NCI-H748 treated with DMSO at 0.1 percent for 48 hours (cell line): ENCODE results near the gene ANK3.
A peak's percentile ranks its signal among the peaks of the same experiment; 100 is the strongest.

Experiments used
- DNase-seq: peaks from one replicate; lab custom pipeline; 2025; lab: John Stamatoyannopoulos, UW

The ANK3 gene

DNA sequence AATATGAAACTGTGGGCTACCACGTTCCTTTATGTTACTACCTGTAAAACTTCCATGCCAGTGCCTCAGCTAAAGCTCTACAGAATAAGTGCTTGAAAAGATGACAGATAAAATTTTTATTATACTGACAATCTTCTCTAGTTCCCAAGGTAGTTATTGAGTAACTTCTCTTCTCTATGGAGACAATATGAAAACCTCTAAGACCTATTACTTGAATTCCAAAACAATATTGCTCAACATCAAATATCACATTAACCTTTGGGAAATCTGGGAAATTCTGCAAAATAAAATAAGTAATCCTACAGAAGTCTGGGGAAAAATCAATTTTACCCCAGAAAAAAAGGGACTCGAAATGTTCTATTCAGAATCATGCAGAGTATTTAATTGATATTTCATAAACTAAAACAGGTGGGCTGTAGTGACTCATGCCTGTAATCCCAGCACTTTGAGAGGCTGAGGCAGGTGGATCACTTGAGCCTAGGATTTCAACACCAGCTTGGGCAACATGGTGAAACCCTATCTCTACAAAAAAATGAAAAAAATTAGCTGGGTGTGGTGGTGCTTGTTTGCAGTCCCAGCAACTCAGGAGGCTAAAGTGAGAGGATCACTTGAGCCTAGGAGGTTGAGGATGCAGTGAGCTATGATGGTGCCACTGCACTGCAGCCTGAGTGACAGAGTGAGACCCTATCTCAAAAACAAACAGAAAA, 23.8 kb upstream of the ANK3 start:
- DNase-seq: no peak

DNA sequence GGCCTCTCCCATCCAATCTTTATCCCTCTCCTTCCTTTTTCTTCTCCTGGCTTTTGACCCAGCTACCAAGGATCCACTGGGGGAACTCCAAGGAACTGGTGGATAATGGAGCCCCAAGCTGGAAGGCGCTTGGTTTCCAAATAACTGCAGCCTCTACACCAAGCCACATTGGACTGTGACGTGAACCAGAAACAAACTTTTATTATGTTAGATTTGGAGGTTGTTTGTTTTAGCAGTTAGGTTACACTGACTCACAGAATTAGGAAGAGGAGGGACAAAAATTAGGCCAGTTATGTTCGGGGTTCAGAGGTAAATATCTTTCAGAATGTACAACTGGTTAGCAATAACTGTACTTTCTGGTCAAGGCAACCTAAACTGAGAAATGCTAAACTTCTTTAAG, 21.3 kb upstream of the ANK3 start:
- no peak for DNase-seq

DNA sequence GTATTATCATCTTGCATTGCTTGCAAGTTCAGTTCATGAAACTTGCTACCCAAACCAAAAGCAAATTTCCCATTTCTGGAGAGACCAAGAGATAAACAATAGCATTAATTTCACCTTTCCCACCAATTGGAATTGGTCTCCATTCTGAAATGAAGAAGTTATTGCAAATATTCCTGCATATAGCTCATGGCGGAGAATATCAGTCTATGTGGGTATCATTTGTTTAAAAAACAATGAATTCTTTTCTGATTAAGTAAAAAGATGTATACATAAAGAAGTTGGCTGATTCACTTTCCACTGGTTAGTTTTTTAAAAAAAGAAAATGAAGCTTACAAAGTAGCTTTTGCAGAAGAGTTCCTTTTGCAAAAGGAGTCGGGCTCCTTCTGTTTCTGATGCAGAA, 19.5 kb upstream of the ANK3 start:
- no peak for DNase-seq

DNA sequence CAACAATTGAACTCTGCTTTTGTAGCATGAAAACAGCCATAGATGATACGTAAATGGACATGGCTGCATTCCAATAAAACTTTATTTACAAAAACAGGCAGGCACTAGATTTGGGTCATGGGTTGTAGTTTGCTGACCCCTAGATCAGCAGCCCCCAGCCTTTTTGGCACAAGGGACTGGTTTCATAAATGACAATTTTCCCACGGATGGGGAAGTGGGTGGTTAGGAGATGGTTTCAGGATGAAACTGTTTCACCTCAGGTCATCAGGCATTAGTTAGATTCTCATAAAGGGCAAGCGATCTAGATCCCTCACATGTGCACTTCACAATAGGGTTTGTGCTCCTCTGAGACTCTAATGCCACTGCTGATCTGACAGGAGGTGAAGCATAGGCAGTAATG, 16.5 kb upstream of the ANK3 start:
- no peak for DNase-seq

DNA sequence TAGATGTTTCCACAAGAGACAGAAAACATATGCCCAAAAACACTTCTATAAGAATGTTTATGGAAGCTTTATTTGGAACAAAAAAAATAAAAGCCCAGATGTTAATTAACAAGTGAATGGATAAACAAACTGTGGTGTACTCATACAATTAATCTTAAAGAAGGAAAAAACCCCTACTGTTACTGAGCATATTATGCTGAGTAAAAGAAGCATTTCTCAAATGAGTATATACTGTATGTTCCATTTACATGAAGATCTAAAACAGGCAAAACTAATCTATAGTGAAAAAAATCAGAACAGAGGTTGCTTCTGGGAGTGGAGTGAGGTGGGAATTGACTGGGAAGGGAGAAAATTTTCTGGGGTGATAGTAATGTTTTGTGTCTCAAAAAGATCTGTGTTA, 15.5 kb upstream of the ANK3 start:
- no peak for DNase-seq

DNA sequence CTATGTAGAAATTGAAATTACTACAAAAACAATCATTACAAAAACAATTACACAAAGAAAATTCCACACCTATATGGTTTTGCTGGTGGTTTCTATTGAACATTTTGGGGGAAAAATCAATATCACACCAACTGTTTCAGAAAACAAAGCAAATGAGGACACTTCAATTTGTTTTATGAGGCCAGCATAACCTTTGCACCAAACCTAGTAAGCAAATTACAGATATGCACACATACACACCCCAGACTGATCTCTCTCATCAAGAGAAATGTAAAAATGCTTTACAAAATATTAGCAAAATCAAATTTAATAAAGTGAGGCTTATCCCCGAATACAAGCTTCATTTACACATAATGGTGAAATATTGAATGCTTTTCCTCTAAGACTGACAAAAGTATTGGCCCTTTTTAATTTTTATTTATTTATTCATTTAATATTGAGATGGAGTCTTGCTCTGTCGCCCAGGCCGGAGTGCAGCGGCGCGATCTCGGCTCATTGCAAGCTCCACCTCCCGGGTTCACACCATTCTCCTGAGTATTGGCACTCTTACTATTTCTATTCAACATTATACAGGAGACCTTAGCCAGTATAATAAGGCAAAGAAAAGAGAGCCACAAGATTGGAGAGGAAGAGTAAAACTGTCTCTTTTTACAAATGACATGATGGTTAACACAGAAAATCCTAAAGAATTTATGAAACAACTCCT, 13.6 kb upstream of the ANK3 start:
- DNase-seq: no peak

DNA sequence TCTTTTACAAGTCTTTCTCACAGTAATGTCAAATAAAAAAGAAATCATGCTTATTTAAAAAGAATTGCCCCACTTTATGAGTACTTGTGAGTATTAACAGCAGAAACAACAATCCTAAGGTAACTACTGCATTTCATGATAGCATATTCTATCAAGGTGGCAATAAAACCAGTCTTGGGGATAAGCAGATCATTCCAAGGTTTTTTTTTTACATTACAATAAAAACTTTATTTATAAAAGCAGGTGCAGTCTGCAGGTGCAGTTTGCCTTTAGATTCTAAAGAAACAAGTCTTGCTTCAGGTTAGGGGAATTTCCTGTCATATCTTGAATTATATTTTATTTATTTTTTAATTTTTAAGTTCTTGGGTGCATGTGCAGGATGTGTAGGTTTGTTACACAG, 10.7 kb upstream of the ANK3 start:
- no peak for DNase-seq

DNA sequence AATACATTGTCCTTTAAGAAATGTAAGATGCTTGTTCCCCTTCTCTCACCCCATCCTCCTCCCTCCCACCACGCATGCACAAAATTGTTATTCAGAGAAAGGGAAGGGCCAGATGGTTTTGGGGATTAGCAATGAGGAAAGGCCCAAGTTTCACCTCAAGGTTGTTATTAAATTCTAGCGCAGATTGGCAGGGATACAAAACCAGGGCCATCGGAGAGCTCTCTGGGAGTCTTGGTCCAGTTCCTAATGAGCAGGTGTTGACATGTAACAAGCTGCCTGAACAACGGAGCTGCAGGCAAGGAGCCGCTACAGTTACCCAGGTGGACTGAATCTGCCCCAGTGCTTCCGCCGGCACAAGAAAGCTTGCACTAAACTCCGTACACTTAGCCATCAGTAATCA, 9.7 kb upstream of the ANK3 start:
- DNase-seq: no peak

DNA sequence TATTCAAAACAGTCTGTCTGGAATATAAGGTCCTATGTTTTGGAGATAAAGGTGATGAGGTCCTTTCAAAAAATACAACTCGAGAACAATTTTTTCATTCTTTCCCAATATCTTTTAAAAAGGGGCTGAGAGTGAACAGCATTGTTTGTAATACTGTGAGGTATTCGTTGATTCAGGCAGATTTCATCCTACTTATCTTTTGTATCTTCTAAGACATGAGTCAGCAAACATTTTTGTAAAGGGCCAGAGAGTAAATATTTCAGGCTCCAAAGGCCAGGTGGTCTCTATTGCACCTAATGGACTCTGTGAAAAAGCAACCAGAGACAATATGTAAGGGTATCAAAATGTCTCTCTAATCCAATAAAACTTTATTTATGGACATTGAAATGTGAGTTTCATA, 8.1 kb upstream of the ANK3 start:
- DNase-seq: no peak

DNA sequence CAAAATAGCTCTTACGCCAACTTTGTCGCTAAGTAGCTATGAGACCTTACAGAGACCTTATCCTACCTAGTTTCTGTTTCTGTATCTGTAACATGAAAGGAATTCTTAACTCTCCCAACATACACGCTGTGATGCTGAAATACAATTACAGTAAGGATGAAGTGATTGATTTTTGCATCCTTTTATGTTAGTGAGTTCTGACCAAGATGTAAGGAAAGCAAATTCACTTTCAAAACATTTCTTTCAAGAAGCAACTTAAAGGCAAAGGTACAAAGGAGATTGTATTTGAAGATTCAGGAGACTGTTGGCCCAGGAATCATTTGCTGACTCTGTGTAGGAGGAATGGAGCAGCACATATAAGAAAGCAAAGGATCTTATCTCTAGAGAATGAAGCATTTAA, 7.1 kb upstream of the ANK3 start:
- no peak for DNase-seq

DNA sequence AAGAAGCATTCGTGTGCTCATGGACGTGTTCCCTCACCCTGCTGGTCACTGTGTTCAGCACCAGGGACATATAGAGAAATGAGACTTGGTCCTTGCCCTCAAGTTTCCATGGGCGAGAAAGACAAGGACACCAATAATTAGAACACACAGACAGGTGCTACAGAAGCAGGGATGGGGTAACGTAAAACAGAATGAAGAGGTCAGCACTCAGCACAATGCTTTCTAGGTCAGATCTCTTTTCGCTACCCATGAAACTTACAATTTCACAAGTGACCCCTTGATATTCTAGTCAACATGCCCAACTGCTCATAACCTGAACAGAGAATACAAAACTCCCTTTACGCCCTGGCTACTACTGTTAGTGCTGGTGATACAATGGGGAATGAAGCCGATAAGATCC, 6.0 kb upstream of the ANK3 start:
- DNase-seq: no peak

DNA sequence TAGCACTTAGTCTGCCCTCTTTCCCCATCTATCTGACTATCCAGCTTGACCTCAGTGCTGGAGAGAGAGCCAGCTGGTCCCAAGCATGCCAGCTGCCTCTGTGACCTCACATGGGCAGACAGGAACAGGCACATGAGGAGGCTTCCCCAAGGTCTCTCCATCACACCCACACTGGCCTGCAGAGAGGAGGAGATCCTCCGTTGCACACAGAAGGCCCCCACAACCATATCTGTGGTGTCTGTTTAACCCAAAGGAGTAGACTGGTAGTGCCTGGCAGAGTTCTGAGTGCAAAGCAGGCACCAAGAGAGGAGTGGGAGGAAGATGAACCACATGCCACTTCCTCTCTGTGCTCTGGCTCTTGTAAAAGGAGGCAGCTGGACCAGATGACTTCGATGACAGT, 4.8 kb upstream of the ANK3 start:
- no peak for DNase-seq

DNA sequence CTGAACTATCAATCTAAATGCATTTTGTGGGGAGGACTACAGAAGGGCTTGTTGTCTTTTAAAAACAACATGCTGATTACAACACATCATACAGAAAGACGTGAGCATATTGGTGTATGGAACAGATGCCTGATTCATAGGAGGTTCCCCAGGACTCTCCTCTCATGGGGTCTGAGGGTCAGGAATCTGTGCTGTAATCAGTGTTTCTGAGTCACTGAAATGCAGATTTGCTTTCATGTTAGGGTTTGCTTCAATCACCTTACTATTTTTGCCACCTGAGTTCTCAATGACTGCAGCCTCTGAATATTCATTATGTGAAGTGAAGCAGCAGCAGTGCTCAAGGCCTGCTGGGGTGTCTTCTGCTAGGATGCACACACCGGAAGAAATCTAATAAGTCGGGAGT, 550 bp upstream of the ANK3 start:
- DNase-seq: no peak

DNA sequence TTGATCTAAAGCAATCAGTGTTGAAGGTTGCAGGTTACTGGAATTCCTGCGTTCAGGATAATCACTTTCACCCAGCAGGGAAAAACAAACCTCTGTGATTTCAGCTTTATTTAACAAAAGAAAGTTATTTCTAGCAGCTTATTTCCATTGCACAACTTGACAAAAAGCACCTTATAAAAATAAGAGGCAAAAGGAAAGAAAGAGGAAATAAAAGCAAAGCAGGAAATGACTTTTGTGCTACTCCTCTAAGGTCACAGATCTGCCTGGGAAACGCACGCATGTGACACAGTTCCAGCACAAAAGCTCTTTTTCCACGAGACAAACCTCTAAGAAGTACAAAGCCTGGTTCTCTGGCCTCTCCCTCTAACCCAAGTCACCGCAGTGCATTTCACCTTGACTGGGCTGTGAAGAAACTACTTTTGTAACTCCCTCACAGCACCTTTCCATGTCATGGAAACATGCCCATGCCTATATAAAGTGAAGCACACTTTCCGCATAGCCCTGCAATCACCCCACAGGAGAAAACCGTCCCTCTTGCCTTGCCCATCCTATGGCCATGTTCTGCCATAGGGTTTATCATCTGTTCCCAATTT, 870 bp downstream of the ANK3 start:
- no peak for DNase-seq

DNA sequence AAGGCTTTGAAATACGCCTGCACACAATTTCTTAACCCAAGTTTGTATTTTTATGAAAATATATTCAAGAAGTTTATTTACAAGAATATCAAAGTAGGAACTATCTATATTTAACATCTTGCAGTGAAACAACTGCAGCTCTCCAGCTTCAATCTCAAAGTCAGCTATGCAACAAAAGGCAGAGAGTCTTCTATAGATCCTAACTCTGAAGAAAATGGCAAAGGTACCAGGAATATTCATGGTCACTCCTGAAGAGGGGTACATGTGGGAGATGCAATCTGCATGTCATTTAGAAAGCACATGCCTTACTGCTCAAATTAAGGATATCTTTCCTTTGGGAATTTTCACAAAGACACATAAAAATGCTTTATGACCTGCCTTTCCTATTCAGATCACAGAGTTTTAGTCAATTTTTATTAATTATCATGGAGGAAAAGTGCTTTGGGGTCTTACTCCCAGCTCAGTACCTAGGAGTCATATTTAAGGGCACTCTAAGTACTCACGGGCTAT, 1.5 kb downstream of the ANK3 start:
- DNase-seq: no peak

DNA sequence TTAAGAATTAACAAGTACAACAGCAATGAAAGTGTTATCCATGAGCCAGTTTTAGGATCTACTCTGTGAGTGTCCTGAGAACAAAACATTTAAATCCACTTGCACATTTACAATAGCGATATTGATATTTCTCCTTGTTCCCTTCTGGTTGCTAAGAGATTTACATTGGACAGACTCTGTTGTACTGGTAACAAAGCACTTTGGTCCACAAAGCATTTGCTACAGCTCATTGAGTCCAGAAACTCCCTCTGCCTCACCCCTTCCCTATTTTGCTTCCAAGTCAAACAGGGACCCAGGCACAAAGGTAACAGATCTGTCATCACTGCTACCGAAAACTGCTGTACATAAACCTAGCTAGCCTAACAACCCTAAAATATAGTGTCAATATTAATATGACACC, 2.1 kb downstream of the ANK3 start:
- DNase-seq: peak; percentile 42

DNA sequence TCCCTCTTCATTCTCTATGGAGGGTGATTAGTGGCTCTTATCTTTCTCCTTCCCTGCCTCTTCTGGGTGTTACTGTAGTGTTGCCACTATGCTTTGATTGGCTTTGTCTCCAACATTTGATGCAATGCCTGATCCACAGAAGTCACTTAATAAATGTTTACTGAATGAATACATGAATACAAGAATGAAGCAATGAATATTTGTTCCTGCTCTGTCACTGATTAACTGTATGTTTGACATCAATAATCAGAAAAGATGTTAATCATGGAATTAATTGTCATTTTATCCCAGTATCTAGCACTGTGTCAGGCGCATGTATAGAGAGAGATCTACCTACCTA, 4.3 kb downstream of the ANK3 start:
- no peak for DNase-seq

DNA sequence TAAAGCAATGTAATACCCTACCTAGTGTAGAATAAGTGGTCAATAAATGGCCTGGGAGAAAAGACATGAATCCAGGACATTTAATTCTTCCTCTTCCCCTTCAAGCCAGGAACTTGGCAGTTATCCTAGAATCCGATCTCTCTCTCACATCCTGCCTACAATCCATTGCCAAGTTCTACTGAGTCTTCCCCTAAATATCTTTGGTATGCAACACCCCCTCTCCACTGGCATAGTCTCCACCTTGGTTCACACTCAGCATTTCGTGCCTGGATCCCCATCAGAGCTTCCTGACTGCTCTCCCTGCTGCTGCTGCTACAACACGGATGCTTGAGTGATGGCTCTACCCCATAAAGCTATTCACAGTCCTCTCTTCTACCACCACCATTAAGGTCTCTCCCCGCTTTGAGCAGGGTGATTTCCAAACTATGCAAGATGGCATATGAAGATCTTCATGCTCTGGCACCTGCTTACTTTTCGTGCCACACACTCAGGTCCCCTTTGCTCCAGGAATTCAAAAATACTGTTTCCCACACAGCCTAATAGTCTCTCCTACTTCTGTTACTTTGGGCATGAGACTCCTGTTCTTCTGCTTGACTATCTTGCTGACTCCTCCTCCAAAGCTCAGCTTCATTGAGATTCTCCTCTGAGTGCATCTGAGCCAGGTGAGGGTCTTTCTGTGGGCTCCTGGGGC, 4.8 kb downstream of the ANK3 start:
- no peak for DNase-seq

DNA sequence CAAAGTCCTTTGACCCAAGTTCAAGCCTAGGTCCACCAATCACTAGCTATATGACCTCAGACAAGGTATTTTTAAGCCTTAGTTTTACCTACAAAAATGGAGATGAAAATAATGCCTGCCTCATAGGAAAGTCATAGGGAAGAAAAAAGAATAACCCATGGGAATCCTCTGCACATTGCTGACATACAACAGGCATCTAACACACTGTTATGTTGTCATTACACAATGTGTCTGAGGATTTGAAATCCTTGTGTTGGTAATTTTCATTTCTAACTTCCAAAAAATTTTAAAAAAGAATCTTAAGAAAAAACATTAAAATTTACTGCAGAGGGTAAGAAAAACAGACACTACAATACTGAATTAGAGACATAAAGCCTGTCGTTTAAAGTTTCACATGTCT, 5.7 kb downstream of the ANK3 start:
- DNase-seq: no peak

DNA sequence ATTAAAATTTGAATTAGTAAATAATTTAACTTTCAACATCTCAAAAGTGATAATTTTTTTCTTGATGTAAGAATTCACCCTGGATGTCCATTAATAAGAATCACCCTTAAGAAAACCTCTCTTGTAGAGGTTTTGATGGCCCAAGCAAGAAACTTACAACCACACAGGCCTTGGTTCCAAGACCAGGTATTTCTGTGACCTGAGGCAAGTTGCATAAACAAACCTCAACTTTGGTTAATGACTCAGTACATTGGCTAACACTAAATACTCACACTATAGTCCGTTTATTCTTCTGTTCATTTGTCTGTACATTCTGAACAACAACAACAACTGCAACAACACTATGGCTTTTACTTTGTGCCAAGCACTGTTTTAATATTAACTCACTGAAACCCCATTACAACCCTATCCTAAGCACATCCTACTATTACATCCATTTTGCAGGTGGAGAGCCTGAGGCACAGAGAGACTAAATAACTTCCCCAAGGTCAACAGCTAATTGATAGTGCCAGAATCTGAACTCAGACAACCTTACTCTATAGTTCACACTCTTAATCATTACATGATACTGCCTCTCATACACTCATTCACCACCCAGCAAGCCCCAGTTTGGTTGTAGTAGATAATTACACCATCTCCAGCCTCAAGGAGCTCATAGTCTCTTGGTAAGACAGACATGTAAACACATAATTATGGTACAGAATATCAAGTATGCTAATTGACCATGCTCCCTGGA, 6.6 kb downstream of the ANK3 start:
- no peak for DNase-seq

DNA sequence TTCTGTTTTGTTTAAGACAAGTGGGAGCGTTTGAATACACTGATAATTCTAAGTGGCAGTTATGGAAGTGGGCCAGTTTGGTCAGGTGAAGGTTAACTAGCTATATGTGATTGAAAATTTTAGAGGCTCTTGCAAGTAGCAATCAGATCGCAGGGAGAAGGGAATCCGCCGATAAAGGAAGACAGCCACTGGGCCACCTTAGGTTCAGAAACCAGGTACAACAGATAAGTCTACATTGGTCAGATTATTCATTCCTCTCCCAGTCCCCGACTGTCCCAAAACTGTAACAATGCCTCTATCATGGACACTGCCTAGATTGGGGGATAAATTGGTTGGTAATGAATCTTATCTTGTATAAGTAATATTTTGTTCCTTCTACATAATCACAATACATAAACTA, 8.9 kb downstream of the ANK3 start:
- no peak for DNase-seq

DNA sequence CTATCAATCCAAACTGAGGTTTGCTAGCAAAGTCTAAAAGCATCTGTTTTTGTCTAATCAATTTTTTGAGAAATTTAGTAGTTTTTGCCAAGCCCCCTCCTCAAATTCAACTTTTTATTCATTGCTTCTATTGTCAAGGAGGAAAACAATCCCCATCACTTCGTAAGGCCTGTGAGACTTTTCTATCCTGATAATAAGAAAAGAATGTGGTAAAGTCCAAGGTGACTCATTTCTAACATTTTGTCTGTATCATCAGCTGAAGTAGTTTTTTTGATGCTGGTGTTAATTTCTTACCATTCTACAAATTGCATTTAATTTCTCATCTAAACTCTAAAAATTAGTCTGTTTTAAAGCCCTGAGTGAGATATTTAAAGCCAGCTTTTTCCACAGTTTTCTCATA, 11.7 kb downstream of the ANK3 start:
- DNase-seq: no peak

DNA sequence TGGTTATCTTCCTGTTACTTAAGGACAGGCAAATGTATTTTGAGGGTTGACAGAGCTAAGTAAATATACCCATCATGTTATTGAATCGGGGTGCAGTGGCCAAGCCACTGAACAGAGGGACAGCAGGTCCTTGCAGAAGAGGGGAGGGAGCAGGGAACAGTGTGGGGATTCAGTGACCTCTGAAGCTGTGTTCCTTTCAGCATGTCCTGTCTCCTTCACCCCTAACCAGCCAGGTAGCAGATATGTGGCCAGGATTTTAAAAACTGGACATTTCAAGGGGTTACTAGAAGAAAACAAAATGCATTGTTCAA, 12.7 kb downstream of the ANK3 start:
- no peak for DNase-seq
